ENCODE results near the gene SLC35A2. TPM values are rescaled to one million over a fixed set of nuclear protein-coding genes. Genes with fewer than 3 reads are reported as not detected.

Gene SLC35A2
- 20.5 and 22.0 TPM in 2 replicates for total RNA-seq

DNA sequence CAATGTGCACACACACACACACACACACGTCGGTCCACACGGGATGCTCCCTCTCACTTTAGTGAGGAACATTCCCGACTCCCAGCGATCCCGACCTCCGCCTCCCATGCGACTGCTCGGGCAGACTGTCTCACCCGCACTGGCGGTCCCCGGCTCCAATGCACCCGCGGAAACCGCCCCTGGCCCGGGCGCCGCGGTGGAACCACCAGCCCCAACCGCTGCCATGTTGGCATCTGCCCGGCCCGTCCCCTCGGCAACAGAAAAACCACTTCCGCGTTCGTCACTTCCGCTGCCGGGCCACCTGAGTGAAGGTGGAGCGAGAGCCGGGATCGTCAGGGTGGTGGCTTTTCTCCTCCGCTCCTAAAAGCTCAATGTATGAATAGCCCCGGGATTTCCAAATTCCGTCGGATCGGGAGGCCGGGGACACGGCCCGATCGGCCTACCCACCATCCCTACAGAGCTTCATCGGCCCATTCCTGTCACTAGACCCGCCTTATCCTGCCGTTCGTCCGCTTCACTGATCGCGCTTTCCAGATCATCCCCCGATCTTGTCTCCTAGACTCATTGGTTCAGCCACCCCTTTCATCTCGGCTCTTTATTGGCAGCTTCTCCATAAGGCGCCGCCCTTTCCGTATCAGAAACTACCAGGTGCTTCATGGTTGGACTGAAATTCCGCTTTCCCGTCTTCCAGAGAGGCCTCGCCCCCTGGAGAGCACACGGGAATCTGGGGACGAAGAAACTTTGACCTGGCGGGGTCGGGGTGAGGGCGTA is at the start of gene SLC35A2:
Gene SLC35A2 (minus strand): TSS at position 235 of the 771 bp plus-strand sequence. CDS start 10 bp downstream, at position 225.
- TF ChIP-seq, protein P1, sequence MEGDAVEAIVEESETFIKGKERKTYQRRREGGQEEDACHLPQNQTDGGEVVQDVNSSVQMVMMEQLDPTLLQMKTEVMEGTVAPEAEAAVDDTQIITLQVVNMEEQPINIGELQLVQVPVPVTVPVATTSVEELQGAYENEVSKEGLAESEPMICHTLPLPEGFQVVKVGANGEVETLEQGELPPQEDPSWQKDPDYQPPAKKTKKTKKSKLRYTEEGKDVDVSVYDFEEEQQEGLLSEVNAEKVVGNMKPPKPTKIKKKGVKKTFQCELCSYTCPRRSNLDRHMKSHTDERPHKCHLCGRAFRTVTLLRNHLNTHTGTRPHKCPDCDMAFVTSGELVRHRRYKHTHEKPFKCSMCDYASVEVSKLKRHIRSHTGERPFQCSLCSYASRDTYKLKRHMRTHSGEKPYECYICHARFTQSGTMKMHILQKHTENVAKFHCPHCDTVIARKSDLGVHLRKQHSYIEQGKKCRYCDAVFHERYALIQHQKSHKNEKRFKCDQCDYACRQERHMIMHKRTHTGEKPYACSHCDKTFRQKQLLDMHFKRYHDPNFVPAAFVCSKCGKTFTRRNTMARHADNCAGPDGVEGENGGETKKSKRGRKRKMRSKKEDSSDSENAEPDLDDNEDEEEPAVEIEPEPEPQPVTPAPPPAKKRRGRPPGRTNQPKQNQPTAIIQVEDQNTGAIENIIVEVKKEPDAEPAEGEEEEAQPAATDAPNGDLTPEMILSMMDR (conservative IDR thresholded peaks at IDR 0.05; ENCODE audit: low read depth, low read length), result no peak
- DNase-seq (ENCODE audit: low read depth), result no peak
- H3K4me3 ChIP-seq (ENCODE audit: low read depth, low read length), result peak within 1 kb of the TSS; percentile 78

DNA sequence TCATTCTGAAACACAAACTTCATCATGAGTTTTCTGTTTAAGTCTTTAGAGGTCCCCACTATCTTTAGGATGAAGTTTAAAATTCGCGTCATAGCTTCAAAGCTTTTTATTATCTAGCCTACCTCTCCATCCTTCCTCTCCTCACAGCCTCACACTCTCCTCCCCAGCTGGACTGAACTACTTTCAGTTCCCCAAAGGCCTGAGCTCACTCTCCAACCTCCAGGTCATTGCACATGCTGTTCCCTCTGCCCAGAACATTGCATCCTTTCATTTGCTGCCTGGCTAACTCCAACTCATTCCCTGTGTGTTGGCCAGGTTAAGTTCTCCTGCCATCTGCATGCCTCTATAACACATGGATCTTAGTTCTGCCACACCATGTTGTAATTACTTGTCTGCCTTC is 48.8 kb upstream of the SLC35A2 start:
- H3K4me3 ChIP-seq (ENCODE audit: low read depth, low read length), result no peak overlapping the region
- DNase-seq (ENCODE audit: low read depth), result no peak
- TF ChIP-seq, protein P1 (conservative IDR thresholded peaks at IDR 0.05; ENCODE audit: low read depth, low read length), result no peak

DNA sequence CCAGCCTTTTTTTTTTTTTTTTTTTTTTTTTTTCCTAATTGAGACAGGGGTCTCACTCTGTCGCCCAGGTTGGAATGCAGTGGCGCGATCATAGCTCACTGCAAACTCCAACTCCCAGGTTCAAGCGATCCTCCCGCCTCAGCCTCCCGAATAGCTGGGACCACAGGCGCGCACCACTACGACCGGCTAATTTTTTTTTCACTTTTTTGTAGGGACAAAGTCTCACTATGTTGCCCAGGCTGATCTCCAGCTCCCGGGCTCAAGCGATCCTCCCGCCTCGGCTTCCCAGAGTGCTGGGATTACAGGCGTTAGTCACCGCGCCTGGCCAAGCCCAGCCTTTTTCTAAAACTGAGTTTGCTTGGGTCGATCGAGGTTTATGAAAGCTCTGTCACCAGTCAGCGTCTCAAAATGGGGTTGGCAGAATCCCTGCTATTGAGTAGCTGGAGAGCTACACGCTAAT is 47.2 kb upstream of the SLC35A2 start:
- TF ChIP-seq, protein P1 (conservative IDR thresholded peaks at IDR 0.05; ENCODE audit: low read depth, low read length), result no peak
- H3K4me3 ChIP-seq (ENCODE audit: low read depth, low read length), result peak overlapping the region; percentile 55
- DNase-seq (ENCODE audit: low read depth), result no peak

DNA sequence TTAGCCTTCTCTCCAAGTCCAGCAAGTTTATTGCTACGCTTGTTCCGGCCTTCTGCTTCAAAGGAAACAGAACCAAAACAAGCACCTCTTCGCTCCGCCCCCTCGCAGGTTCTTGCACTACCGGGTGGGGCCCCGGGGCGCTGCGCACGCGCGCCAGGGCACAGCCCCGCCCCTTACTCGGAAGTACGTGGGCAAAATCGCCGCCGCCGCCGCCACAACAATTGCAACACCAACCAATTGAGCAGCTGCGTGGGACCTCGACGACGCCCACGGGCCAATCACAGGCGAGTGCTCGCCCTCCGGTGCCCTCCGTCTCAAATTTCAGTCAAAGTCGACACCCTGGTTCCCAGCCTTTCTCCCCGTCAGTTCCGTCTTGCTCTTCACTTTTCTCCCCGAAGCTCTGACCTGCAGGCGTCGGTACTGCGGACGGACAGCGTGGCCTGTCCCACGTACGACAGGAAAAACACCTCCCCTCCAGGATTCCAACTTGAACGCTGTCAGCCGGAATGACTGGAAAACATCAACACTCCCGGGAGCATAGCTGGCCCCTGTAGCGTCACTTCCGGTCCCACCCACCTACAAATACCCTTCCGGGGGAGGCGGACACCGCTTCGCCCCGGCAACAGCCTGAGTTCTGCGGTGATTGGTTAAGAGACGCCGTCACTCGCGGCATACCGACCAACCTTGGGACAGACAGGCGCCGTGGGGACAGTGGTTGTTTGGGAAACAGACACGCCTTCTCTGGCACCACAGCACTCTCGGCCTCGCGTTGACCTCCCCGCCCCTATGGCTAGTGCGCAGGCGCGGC is 46.6 kb upstream of the SLC35A2 start:
- peak overlapping the region; percentile 55 for H3K4me3 ChIP-seq (ENCODE audit: low read depth, low read length)
- peak; percentile 70 for DNase-seq (ENCODE audit: low read depth)
- TF ChIP-seq, protein P1 (conservative IDR thresholded peaks at IDR 0.05; ENCODE audit: low read depth, low read length), result no peak

DNA sequence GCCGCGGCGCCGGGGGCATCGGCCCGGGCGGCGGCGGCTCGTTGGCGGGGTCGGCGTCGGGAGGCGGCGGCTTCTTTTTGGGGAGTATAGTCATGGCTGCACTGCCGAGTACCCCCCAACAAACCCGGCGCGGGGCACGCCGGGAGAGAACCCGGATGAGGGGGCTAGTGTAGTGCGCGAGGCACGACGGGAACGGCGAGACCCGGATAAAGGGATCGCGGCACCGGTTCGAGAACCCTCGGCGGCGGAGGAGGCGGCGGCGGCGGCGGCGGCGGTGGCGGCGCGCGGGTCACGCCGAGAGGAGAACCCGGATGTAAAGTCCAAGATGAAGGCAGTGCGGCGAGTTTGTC is 46.0 kb upstream of the SLC35A2 start, which contains the start of gene OTUD5:
Gene OTUD5 (minus strand): TSS at position 131 of the 350 bp plus-strand sequence. CDS start 37 bp downstream, at position 94.
- DNase-seq (ENCODE audit: low read depth), result no peak
- TF ChIP-seq, protein P1 (conservative IDR thresholded peaks at IDR 0.05; ENCODE audit: low read depth, low read length), result no peak
- peak within 1 kb of the TSS; percentile 55 for H3K4me3 ChIP-seq (ENCODE audit: low read depth, low read length)

DNA sequence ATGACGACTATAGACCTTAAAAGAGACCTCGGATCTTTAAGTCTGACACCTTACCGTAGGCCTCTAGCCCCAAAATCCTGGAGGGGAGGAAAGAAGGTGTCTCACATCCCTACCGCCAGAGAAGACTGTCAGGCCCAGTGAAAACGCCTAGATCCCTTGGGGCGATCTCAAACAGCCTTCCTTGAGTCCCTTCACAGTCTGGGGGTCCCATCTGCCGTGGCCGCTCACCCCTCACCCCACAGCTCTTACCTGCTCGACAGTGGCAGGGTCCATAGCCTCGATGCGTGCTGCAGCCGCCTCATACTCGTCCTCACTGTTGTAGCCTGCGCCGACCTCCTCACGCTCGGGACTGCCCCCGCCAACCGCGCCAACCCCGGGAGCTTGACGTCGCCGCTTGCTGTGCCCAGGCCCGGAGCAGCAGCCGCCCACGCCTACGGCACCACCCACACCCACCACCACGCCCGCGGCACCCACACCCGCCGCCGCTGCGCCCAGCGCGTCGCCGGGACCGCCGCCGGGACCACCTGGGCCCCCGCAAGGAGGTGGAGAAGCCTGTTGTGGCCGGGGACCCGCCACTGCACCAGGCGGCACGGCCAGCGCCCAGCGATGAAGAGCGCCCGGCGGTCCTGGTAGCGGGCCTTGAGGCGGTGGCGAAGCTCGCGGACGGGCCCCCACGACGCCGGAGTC is 45.4 kb upstream of the SLC35A2 start:
- peak overlapping the region; percentile 55 for H3K4me3 ChIP-seq (ENCODE audit: low read depth, low read length)
- TF ChIP-seq, protein P1 (conservative IDR thresholded peaks at IDR 0.05; ENCODE audit: low read depth, low read length), result no peak
- DNase-seq (ENCODE audit: low read depth), result no peak

Measured in epithelial cell of proximal tubule (primary cell).